HG02588 (cell line): ENCODE results near the gene KRTAP2-4.
"Not testable (repeated sequence)": the region's sequence is repeated elsewhere in the genome, so short reads cannot be mapped to it uniquely, and the experiment has no call there.

Experiments
- ATAC-seq: cut with Tn5 transposase; IDR thresholded peaks from one replicate; pipeline ENCODE4 v1.9.1; 2021; ENCODE audit warnings: mild to moderate bottlenecking, moderate library complexity; ENCODE audit not compliant: unreplicated experiment

KRTAP2-4 gene

GRCh38 chr17:41073676-41074075 is 8.0 kb upstream of the KRTAP2-4 start:
- ATAC-seq: no peak

GRCh38 chr17:41071606-41072360 is 6.1 kb upstream of the KRTAP2-4 start:
- ATAC-seq: no peak

GRCh38 chr17:41069031-41069430 is 3.4 kb upstream of the KRTAP2-4 start:
- ATAC-seq: no peak

- no peak for ATAC-seq
Measured at GRCh38 chr17:41067281-41067680, 1.6 kb upstream of the KRTAP2-4 start.

DNA sequence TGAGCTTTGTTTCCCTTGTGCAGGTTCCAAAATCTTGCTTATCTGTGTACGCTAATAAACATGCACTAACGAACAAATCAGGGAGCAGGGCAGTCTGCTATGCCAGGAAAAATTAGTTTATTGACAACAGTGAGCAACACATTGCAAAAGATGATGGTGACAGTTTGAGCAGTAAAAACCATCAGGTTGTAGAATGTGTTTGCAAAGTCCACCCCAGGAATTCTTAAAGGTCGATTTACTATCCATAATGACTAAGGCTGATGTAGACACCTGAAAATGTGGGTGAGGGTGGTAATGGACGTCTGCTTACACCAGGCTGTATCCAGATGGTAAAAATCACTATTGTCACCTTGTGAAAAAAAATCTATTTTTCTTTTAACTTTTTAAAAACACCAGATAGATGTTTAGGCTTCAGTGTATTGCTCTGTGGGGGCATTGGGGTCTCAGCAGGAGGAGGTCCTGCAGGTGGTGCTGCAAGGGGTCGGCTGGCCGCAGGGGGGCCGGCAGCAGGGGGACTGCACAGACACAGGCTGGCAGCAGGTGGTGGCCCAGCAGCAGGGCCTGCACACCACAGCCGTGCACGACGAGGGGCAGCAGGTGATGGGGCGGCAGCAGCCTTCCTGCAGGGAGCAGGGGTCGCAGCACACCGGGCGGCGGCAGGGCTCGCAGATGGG is 526 bp downstream of the KRTAP2-4 start:
- not testable (repeated sequence) for ATAC-seq

DNA sequence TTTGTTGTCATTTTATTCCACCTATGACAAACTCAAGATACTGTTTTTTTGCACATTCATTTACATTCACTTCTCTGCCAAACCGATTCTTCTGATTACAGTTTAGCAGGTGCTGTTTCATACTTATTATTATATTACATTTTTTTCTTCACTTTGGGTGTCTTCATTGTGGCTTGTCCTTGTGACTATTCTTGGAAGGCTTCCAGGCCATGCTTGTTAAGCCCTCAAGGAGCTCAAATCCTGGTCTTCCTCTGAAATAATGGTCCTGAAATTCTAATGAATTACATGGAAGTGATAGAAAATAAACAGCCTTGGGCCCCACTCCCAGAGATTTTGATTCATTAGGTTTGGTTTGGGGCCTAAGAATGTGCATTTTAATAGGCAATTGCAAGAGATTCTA is 1.4 kb downstream of the KRTAP2-4 start:
- ATAC-seq: no peak

GRCh38 chr17:41063449-41063848 is 2.2 kb downstream of the KRTAP2-4 start:
- no peak for ATAC-seq

GRCh38 chr17:41061964-41062363 is 3.7 kb downstream of the KRTAP2-4 start:
- no peak for ATAC-seq

GRCh38 chr17:41060052-41060604 is 5.6 kb downstream of the KRTAP2-4 start, which contains the start of gene KRTAP2-3:
Gene KRTAP2-3 (minus strand): TSS chr17:41060114. CDS start chr17:41060050, 64 bp downstream.
- ATAC-seq: no peak

- ATAC-seq: not testable (repeated sequence)
Measured at GRCh38 chr17:41059276-41060051, 6.2 kb downstream of the KRTAP2-4 start.

DNA sequence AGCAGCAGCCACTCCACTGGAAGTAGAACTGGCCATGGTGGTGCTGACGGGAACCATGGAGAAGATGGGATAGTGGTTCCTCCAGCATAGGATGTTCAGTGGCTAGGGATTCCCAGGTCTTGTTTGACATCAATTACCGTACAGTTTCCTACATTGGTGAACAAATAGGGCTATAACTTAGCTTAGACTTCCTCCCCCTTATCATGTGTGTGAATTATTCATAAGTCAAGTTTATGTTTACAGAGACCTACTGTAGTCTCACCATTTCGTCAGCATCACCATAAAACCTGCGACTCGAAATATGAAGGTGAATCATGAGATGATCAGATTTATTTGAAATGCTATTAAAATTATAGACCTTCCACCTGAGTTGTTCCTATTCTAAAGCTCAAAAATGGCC is 6.9 kb downstream of the KRTAP2-4 start:
- ATAC-seq: no peak

GRCh38 chr17:41057547-41057946 is 8.1 kb downstream of the KRTAP2-4 start:
- no peak for ATAC-seq

- ATAC-seq: not testable (repeated sequence)
Measured at GRCh38 chr17:41055130-41055529, 10.5 kb downstream of the KRTAP2-4 start, which contains the start of gene KRTAP2-2. Gene KRTAP2-2 (minus strand): TSS chr17:41055230. CDS start chr17:41055211, 19 bp downstream.

- not testable (repeated sequence) for ATAC-seq
Measured at GRCh38 chr17:41054556-41054955, 11.1 kb downstream of the KRTAP2-4 start.

GRCh38 chr17:41054025-41054424 is 11.7 kb downstream of the KRTAP2-4 start:
- ATAC-seq: no peak

DNA sequence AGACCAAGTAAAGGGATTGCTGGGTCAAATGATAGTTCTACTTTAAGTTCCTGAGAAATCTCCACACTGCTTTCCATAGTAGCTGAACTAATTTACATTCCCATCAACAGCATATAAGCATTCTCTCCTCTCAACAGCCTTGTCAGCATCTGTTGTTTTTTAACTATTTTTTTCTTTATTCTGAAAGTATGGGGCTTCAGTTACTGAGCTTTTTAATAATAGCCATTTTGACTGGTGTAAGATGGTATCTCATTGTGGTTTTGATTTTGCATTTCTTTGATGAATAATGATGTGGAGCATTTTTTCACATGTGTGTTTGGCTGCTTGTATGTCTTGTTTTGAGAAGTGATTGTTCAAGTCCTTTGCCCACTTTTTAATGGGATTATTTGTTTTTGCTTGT is 13.1 kb downstream of the KRTAP2-4 start:
- ATAC-seq: no peak

DNA sequence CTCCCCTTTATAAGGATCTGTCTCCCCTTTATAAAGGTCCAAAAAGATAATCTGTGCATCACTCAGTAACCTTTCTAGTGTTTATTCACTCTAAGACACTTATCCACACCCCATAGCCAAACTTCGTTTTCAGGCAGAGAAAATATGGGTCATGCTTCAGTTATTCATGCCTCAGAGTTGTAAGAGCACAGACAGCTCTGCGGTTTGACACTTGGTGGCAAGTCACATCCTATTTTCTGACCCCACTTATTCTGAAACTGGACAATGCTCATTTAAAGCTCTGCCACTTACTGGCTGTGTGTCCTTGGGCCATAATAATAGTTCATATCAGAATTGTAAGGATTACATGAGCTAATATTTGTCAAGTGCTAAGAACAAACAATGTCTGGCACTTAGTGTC is 16.6 kb downstream of the KRTAP2-4 start:
- no peak for ATAC-seq

DNA sequence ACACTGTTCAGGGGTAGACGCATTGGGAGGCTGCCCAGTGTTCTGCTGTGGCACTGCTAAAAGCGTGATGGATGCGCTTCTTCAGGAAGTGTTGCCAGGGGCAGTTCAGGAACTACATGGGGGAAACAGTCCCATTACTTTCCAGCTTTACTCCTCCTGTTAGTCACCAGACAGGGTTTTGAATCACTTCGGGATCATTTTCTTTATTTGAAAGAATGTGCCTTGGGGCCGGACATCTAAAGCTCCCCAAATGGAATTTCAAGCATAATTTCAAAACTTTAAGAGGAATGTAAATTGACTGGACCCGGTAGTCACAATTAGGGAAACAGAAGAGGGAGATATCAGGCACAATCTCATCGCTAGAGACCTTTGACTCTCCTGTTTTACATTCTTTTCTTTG is 17.2 kb downstream of the KRTAP2-4 start:
- no peak for ATAC-seq

DNA sequence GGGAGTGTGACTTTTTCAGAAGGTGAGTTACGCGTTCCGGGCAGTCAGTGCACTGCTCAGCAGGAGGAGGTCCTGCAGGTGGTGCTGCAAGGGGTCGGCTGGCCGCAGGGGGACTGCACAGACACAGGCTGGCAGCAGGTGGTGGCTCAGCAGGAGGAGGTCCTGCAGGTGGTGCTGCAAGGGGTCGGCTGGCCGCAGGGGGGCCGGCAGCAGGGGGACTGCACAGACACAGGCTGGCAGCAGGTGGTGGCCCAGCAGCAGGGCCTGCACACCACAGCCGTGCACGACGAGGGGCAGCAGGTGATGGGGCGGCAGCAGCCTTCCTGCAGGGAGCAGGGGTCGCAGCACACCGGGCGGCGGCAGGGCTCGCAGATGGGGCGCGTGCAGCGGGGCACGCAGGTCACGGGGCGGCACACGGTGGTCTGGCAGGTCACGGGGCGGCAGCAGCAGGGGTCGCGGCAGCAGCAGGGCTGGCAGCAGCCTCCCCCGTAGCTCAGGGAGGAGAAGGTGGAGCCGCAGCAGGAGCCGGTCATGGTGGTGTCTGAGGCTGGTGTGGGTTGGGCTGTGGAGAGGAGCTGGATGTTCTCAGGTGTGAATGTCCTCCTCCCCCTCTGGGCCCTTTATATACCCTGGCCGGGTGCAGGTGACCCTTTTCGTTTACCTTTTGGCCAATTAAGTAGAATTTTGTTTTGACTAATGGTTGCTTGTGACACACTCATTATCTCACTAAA is 18.8 kb downstream of the KRTAP2-4 start, which contains the start of gene KRTAP2-1:
TSS of gene KRTAP2-1 (minus strand) at position 582 of the 731 bp plus-strand sequence. CDS start at position 533, 49 bp downstream.
- not testable (repeated sequence) for ATAC-seq

DNA sequence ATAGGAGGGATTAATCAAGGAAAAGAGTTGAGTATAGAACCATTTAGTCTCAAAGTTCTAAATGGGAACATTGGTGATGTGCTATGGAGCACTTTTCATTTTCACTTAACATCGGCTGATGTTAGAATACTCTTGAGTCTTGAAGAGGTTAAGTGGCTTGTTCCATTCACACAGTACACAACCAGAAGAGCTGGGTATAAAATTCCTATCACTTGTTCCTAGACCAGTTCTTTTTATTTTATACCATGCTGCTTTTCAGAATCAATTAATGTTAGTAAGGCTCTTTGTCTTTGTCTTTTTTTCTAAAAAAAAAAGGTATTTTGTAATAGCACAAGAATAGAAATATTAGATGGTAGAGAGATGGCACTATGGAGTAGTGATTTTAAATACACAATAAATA is 22.7 kb downstream of the KRTAP2-4 start:
- ATAC-seq: no peak
